ENCODE measurements around the gene COBL.

COBL gene

DNA sequence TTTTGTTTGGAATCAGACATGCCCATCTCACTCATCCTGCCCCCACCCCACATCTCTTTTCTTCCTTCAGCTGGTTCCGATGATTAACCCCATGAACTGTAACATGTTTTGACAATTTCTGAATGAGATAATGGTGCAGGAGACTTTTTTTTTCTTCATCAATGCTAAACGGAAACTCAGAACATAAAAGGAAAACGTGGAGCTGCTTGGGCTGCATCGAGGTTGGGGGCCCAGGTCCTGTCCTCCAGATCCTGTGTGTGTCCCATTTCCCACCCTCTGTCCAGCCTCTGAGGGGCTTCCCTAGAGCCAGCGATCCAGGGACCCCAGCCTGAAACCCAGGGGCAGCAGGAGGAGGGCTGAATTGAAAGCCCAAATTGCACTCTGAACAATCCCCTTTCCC, 270.1 kb downstream of the COBL start:
- DNase-seq (ENCODE audit: low read depth in 2 of 2) = no peak

GRCh38 chr7:51046103-51046466, 270.5 kb downstream of the COBL start:
- no peak for DNase-seq (ENCODE audit: low read depth in 2 of 2)

GRCh38 chr7:51045319-51046102, 271.1 kb downstream of the COBL start:
- DNase-seq (ENCODE audit: low read depth in 2 of 2) = no peak

- DNase-seq (ENCODE audit: low read depth in 2 of 2) = no peak
Observed at GRCh38 chr7:51043461-51043860, 273.1 kb downstream of the COBL start.

DNA sequence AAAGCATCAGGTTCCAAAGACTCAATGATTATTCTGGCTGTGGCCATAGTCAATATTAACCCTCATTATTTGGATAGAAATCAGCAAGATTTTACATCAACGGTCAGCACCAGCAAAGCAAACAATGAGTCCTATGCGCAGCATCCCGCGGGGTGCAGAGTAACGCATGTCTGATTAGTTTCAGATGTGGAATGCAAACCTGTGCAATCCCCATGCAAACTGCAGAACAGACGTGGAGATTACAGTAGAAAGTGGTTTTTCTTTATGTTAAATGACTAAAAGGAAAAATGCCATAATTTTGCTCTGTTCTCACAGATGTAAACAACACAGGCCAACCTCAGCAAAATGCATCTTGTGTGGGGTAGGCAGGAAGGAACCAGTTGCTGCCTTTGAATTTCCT, 275.8 kb downstream of the COBL start:
- no peak for DNase-seq (ENCODE audit: low read depth in 2 of 2)

DNA sequence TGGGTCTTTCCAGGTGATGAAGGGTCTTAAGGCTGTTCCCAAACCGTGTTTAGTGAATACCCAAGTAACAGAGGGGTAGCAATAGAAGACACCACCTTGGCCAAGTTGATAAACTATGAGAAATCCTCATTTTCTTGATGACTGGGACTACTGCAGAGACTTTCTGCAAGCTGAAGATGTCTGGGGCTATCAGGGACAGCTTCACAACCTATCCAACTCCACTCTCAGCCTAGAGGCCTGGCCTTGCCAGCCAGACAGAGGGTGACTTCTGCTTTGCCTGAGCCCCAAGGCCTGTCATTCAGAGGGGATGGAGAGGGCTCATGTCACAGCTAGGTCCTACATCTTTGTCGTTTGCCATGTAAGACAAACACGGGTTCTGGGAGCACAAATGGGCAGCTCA, 278.0 kb downstream of the COBL start:
- no peak for DNase-seq (ENCODE audit: low read depth in 2 of 2)

- DNase-seq (ENCODE audit: low read depth in 2 of 2) = no peak
Observed at GRCh38 chr7:51035716-51036115, 280.9 kb downstream of the COBL start.

- no peak for DNase-seq (ENCODE audit: low read depth in 2 of 2)
Observed at GRCh38 chr7:51034521-51035264, 281.9 kb downstream of the COBL start.

- DNase-seq (ENCODE audit: low read depth in 2 of 2) = no peak
Observed at GRCh38 chr7:51033727-51034520, 282.7 kb downstream of the COBL start.

DNA sequence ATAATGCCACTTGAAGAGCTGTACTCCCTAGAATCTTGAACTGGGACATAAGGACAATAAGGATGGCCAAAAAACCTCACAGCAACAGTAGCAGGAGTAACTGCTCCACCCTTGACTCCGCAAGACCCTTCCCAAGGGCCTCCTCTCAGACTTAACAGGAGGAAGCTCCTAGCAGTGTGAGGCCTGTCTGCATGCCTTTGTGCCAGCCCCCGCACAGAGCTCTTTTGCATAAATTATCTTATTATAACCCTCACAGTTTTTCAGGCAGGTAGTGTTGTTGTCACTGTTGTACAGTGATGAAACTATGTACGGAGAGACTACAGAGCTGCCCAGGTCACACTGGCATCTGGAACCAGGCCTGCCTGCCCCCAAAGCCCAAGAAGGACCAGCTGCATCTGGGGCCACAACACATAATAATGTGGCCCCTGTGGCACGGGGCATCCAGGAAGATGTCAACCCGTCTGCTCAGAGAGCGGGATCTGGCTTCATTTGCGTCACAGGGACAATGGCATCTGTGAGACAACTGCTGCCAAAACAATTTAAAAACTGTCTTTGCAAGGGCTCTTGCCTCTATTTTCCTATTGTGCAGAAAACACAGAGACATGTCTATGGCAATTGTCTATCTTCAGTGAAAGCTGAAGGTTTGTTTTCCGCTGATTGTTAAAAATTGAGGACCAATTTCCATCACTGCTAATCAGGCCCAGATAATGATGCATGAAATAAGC, 284.7 kb downstream of the COBL start:
- no peak for DNase-seq (ENCODE audit: low read depth in 2 of 2)

- no peak for DNase-seq (ENCODE audit: low read depth in 2 of 2)
Observed at GRCh38 chr7:51031216-51031615, 285.4 kb downstream of the COBL start.

DNA sequence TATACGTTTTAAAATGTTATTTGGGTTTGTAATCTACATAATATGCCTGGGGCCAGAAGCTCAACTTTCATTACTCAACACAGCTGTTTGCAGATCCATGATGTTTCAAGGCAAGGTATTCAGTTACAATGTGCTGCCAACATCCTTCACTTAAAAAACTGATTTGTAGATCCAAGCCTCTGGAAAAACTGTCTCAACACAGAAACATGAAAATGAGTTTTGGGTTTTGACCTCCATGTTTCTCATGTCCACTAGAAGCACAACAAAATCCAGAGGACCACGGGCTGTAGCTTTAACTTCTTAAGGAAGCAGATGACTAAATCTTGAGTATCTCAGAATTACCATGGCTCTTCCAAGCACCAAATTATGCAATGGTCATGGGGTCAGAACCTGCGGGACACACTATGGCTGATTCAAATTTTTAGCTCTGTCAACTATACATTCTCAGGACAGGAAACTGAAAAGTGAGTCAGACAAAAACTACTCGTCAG, 286.9 kb downstream of the COBL start:
- no peak for DNase-seq (ENCODE audit: low read depth in 2 of 2)

DNA sequence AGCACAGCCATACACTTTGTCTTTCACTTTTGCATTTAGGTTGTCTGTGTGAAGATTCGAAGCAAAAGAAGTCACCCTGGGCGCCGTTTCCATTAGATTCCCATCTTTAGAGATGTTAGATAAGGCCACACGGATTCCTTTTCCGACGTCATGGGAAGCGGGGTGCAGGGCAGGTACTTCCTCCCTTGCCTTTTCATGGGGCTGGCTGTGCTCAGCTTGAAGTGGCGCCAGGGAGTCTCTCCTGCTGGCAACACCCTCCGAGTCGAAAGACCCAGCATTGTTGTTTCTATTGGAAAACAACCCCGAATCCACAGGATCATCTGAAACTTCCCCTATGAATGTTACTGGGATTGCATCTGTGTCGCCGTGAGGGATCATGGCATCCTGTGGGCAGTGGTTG, 287.5 kb downstream of the COBL start:
- no peak for DNase-seq (ENCODE audit: low read depth in 2 of 2)

DNA sequence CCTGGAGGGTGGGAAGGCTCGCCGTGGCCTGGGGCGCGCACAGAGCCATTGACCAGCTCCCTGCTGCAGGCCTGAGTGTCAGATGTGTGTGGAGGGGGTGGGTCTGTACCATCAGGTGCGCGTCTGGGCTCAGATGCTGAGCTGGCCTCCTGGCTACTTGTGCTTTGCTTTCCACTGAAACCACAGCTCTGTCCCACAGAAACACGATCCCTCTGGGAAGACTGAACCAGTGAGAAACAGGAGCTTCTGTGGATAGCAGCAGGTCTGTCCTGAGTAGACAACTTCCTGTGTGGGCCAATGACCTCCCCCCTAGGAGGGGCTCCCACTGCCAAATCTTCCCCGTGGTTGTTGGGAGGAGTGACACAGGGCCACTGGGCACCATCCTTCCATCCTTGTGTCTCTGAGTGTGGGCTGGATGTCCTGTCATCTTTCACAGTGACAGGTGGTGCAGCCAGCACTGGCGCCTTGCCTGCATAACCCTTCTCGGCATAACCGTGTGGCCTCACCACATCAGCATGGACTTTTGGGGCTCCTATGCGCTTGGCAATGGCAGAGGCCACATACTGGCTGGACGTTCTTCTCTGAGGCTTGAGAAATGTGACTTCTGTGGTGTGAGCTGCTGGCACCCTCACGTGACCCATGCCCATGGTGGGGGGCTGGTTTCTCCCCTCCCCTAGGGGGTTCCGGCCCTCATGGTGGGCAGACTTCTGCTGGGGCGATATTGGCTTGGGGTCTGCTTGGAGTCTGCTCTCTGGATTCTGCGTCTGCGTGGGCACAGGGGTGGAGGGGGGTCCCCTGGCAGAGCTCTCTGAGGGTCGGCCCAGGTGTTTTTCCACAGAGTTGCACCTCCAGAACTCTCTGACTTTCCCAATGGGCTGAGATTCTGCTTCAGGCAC, 288.4 kb downstream of the COBL start:
- no peak for DNase-seq (ENCODE audit: low read depth in 2 of 2)

GRCh38 chr7:51027106-51027934, 289.3 kb downstream of the COBL start:
- no peak for DNase-seq (ENCODE audit: low read depth in 2 of 2)

GRCh38 chr7:51026341-51026740, 290.3 kb downstream of the COBL start:
- no peak for DNase-seq (ENCODE audit: low read depth in 2 of 2)

DNA sequence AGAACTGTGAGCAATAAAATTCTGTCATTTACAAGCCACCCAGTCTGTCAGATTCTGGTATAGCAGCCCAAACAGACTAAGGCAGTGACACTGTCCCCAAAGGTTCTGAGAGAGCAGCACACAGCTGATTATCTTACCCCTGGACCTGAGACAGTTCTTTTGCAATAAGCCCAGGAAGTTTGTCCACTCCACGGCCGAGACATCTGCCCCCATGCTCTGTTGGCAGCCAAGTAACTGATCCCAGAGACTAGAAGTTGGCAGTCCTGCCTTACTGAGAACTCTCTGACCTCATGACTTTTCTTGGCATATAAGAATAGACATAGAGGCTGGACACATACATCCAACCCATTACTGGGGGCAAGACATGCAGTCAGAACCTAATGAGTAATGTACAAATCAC, 290.9 kb downstream of the COBL start:
- DNase-seq (ENCODE audit: low read depth in 2 of 2) = no peak

DNA sequence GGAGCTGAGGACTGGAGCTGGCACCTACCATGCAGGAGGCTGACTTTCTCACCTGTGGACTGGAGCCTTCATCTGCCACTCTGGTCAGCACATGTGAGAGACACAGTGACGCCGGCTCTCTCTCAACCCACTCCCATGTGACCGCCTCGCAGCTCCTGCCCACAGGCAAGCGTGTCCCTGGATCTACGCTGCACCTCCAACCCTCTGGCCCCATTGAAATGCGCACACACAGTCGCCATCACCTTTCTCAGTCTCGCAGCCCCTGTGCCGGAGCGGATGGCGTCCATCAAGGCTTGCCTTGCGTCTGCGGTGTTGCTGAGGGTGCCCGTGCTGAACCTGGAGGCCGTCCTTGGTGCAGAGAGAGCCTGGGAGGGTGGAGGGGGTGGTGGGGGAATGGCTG, 291.7 kb downstream of the COBL start:
- no peak for DNase-seq (ENCODE audit: low read depth in 2 of 2)

GRCh38 chr7:51023547-51023946, 293.1 kb downstream of the COBL start:
- no peak for DNase-seq (ENCODE audit: low read depth in 2 of 2)

DNA sequence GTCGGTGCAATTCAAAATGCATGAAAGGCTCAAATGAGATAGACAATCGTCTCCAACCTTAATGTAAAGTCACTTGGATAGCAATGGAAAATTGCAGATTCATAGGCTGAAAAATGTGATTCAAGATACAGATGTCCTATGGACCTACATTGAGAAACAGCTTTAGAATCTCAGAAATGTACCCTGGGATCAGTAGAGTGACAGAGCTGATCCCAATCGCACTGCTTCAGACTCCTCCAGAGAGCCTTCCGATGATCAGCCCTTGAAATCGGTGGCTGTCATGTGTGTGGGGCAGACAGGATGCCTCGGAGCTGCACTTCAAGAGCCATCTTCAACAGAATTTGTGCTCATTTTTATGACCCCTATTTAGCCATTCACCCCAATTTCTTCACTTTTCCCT, 293.8 kb downstream of the COBL start:
- no peak for DNase-seq (ENCODE audit: low read depth in 2 of 2)

Data from stimulated activated CD8-positive, alpha-beta memory T cell treated with anti-CD3 and anti-CD28 coated beads, Interleukin-2, amount 100 ng/mL, for 1 hour (primary cell).